Calu3 (cell line): ENCODE data around the gene DENND5A. TPM values are rescaled to one million over a fixed set of nuclear protein-coding genes. Genes with fewer than 3 reads are reported as not detected.

Experiments used
- BruUV-seq: library from RNA; stranded (reverse); fragments of 400-500 nt; replicated peaks from 2 replicates; lab custom pipeline; 2021; lab: Mats Ljungman, UMichigan
- CTCF ChIA-PET: fragments of 300-600 bp; sonication (Branson Sonifier 250); formaldehyde crosslinking; loops from one replicate; lab custom pipeline; 2022; ENCODE audit warnings: antibody characterized with exemption; lab: Charles Lee
- DNase-seq: peaks from one replicate; pipeline ENCODE4 v3.0.0; 2022
- H3K27ac Mint-ChIP-seq: one replicate; pipeline ENCODE4 v1.8.0; 2022; ENCODE audit warnings: mixed read lengths; ENCODE audit not compliant: unreplicated experiment
- H3K27me3 Mint-ChIP-seq: one replicate; pipeline ENCODE4 v1.8.0; 2022; ENCODE audit warnings: mixed read lengths; ENCODE audit not compliant: unreplicated experiment
- H3K36me3 Mint-ChIP-seq: one replicate; pipeline ENCODE4 v1.8.0; 2022; ENCODE audit warnings: mild to moderate bottlenecking, moderate library complexity, mixed read lengths; ENCODE audit not compliant: insufficient read depth, unreplicated experiment
- H3K4me1 Mint-ChIP-seq: one replicate; pipeline ENCODE4 v1.8.0; 2022; ENCODE audit warnings: mild to moderate bottlenecking, low read depth, mixed read lengths; ENCODE audit not compliant: unreplicated experiment
- H3K4me3 Mint-ChIP-seq: one replicate; pipeline ENCODE4 v1.8.0; 2022; ENCODE audit warnings: mild to moderate bottlenecking, low read depth, moderate library complexity, mixed read lengths; ENCODE audit not compliant: unreplicated experiment
- H3K9me3 Mint-ChIP-seq: one replicate; pipeline ENCODE4 v1.8.0; 2022; ENCODE audit warnings: low read depth, mixed read lengths; ENCODE audit not compliant: unreplicated experiment
- intact Hi-C: fragments of 100-400 bp; cut with micrococcal nuclease; formaldehyde crosslinking; loops from one replicate; pipeline ENCODE4 v1.10.0; 2022; ENCODE audit not compliant: unreplicated experiment
- total RNA-seq: library from RNA; stranded (reverse); gene quantifications from 2 replicates; pipeline ENCODE4 v1.2.3, GENCODE V29; 2022
- TF ChIP-seq, protein P1 (sequence below): fragments of 200-600 bp; IDR thresholded peaks from one replicate; pipeline ENCODE4 v1.8.0; 2022; ENCODE audit warnings: antibody characterized with exemption; ENCODE audit not compliant: unreplicated experiment

The DENND5A gene
- total RNA-seq, 1 experiment from 2014 or later: 40.0 TPM

DNA sequence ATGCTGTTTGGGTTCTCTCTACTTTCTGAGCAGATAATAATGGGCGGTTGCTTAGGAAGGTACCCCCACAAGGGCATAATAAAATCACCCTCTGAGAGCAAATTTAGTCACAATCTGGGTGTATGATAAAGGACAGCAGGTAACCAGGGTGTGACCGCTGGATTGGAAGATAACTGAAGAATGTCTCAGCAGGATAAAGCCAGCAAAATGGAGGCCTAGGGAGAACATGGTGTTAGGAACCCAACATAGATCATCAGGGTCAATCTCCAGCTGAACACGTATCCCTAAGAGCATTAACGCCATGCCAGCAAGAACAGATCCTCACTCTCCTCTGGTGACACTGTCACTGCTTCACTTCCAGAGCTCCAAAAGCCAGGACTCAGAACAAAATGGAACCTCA lies 109.2 kb downstream of the DENND5A start:
- intact Hi-C loops: no loop called here
- Mint-ChIP-seq H3K9me3 (no peaks in the 10 kb centered on the region), H3K4me1 (no peaks in the 10 kb centered on the region), H3K27ac (no peak overlapping the region), H3K4me3 (no peak overlapping the region), H3K27me3 (no peaks in the 10 kb centered on the region), H3K36me3 (no peaks in the 10 kb centered on the region)
- no peak for DNase-seq
- BruUV-seq: no TSS peak
- CTCF ChIA-PET: interaction anchor here (0.6 kb wide), 1 partner anchor 570 kb away, joined by 4 read pairs; no protein-coding TSS in a partner anchor
- TF ChIP-seq, protein P1, sequence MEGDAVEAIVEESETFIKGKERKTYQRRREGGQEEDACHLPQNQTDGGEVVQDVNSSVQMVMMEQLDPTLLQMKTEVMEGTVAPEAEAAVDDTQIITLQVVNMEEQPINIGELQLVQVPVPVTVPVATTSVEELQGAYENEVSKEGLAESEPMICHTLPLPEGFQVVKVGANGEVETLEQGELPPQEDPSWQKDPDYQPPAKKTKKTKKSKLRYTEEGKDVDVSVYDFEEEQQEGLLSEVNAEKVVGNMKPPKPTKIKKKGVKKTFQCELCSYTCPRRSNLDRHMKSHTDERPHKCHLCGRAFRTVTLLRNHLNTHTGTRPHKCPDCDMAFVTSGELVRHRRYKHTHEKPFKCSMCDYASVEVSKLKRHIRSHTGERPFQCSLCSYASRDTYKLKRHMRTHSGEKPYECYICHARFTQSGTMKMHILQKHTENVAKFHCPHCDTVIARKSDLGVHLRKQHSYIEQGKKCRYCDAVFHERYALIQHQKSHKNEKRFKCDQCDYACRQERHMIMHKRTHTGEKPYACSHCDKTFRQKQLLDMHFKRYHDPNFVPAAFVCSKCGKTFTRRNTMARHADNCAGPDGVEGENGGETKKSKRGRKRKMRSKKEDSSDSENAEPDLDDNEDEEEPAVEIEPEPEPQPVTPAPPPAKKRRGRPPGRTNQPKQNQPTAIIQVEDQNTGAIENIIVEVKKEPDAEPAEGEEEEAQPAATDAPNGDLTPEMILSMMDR: no peak

DNA sequence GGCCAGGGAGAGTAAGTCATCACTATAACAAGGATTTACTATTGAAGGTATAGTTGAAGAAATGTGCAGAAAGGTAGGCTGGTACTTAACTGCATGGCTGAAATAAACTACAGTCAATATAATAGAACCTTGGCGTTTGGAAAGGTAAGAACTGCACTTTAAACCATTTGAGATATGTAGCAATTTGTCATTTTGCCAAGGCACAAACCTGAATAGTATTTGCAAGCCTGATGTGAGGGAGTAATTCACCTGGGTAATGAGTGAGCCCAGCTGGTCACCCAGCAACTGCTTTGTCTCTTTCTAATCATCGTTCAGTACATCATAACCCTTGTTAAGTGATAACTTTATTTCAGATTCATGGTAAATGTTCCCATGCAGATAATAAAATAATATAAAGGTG lies 111.5 kb downstream of the DENND5A start:
- CTCF ChIA-PET: interaction anchor here (0.7 kb wide), 1 partner anchor 59 kb away, joined by 6 read pairs; no protein-coding TSS in a partner anchor
- intact Hi-C loops: no loop called here
- no peaks in the 10 kb centered on the region for H3K36me3 Mint-ChIP-seq
- H3K4me3 Mint-ChIP-seq: no peak overlapping the region
- TF ChIP-seq, protein P1: no peak
- DNase-seq: no peak
- no TSS peak for BruUV-seq
- no peaks in the 10 kb centered on the region for H3K27me3 Mint-ChIP-seq
- no peak overlapping the region for H3K27ac Mint-ChIP-seq
- no peaks in the 10 kb centered on the region for H3K9me3 Mint-ChIP-seq
- peaks cover 2% of the 10 kb centered on the region for H3K4me1 Mint-ChIP-seq

- no peak for DNase-seq
- Mint-ChIP-seq H3K27ac (no peak overlapping the region), H3K4me3 (no peak overlapping the region), H3K4me1 (peaks cover 10% of the 10 kb centered on the region), H3K36me3 (no peaks in the 10 kb centered on the region), H3K27me3 (no peaks in the 10 kb centered on the region), H3K9me3 (no peaks in the 10 kb centered on the region)
- BruUV-seq: no TSS peak
- intact Hi-C loops: no loop called here
- CTCF ChIA-PET: no interaction called here
- TF ChIP-seq, protein P1: no peak
Observed at GRCh38 chr11:9151631-9152030, 113.5 kb downstream of the DENND5A start.

DNA sequence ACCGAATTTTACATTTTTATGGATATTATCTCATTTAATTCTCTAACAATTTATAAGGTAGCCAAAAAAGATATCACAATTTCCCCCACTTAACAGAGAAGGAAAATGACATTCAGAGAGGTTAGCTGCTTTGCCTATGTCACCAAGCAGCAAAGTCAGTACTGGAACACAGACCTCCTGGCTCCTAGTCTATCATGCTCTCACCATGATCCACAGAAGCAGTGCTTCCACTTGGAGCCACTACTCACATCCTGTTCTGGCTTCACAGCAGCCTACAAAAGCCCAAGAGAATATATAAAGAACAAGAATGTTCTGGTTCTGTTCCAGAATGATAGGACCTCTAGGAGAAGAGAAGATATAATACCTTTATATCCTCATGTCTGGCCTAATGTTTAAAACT lies 114.2 kb downstream of the DENND5A start:
- H3K36me3 Mint-ChIP-seq: no peaks in the 10 kb centered on the region
- intact Hi-C loops: no loop called here
- TF ChIP-seq, protein P1: no peak
- no peak overlapping the region for H3K4me3 Mint-ChIP-seq
- H3K4me1 Mint-ChIP-seq: peaks cover 10% of the 10 kb centered on the region
- H3K9me3 Mint-ChIP-seq: no peaks in the 10 kb centered on the region
- H3K27me3 Mint-ChIP-seq: no peaks in the 10 kb centered on the region
- no peak for DNase-seq
- BruUV-seq: no TSS peak
- H3K27ac Mint-ChIP-seq: no peak overlapping the region
- CTCF ChIA-PET: no interaction called here
